ENCODE measurements around the gene TGM6. TPM values are rescaled to one million over a fixed set of nuclear protein-coding genes. Genes with fewer than 3 reads are reported as not detected.

TGM6 gene
- total RNA-seq: not detected
- long read RNA-seq: 0 reads

DNA sequence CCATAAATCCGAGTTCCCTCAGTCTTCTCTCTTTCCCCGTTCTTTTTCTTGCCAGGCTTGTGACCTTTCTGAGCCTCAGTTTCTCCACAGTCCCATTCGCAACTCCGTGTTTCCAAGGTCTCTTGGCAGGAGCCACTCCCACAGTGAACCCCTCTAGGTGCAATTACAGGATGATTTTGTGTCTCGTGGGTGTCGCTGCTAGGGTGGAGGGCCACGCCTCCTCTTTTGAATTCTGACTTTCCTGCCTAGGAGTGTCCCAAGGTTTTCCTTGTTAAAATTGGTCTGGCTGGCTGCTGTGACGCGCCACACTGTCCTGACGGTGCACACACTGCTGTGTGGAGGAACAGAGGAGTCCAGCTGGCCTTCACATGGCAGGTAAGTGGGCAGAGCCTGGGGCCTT is at the start of gene TGM6:
TSS of gene TGM6 (plus strand) at position 301 of the 400 bp plus-strand sequence. CDS start at position 369, 68 bp downstream.
- DNase-seq (no peak), ATAC-seq (no peak)
- no peaks in the 10 kb centered on the region for H3K4me1 ChIP-seq
- intact Hi-C loops (cut with DNase I): no loop called here
- no peaks in the 10 kb centered on the region for H3K9me3 ChIP-seq
- no peak within 1 kb of the TSS for H3K4me3 ChIP-seq
- H3K27me3 ChIP-seq: no peaks in the 10 kb centered on the region
- no peak within 1 kb of the TSS for H3K27ac ChIP-seq
- TF ChIP-seq, protein P1, sequence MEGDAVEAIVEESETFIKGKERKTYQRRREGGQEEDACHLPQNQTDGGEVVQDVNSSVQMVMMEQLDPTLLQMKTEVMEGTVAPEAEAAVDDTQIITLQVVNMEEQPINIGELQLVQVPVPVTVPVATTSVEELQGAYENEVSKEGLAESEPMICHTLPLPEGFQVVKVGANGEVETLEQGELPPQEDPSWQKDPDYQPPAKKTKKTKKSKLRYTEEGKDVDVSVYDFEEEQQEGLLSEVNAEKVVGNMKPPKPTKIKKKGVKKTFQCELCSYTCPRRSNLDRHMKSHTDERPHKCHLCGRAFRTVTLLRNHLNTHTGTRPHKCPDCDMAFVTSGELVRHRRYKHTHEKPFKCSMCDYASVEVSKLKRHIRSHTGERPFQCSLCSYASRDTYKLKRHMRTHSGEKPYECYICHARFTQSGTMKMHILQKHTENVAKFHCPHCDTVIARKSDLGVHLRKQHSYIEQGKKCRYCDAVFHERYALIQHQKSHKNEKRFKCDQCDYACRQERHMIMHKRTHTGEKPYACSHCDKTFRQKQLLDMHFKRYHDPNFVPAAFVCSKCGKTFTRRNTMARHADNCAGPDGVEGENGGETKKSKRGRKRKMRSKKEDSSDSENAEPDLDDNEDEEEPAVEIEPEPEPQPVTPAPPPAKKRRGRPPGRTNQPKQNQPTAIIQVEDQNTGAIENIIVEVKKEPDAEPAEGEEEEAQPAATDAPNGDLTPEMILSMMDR (IDR thresholded peaks at IDR 0.05): no peak
- H3K36me3 ChIP-seq: no peaks in the 10 kb centered on the region

DNA sequence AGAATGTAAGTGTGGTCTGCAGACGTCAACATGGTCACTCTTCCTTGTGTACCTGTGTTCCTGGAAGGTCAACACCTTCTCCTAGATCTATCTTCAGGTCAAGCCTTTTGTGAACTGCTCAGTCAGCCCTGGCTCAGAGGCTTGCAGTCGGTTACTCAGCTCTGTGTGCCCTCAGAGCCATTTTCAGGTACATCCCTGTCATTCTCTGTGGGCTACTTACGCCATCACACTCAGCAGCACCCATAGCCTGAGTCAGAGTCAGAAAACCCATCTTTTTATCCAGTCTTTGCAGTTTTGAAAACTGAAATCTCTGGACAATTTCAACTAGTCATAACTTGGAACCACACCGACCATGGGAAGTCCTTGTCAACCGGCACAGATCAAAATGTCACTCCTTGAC is 49.6 kb upstream of the TGM6 start:
- no peaks in the 10 kb centered on the region for H3K4me1 ChIP-seq
- TF ChIP-seq, protein P1 (IDR thresholded peaks at IDR 0.05): no peak

GRCh38 chr20:2331901-2332565 is 48.7 kb upstream of the TGM6 start:
- no peaks in the 10 kb centered on the region for H3K36me3 ChIP-seq
- no peak for ATAC-seq
- H3K27me3 ChIP-seq: no peaks in the 10 kb centered on the region
- H3K4me1 ChIP-seq: no peaks in the 10 kb centered on the region
- no peak for DNase-seq
- H3K4me3 ChIP-seq: no peak overlapping the region
- intact Hi-C loops (cut with DNase I): no loop called here
- TF ChIP-seq, protein P1 (IDR thresholded peaks at IDR 0.05): no peak
- H3K27ac ChIP-seq: no peak overlapping the region
- no peaks in the 10 kb centered on the region for H3K9me3 ChIP-seq

More for the DNA sequence above, 49.6 kb upstream of the TGM6 start:
- Histone ChIP-seq H3K27ac (no peak overlapping the region), H3K27me3 (no peaks in the 10 kb centered on the region), H3K36me3 (no peaks in the 10 kb centered on the region), H3K9me3 (no peaks in the 10 kb centered on the region), H3K4me3 (no peak overlapping the region)
- no peak for ATAC-seq
- no peak for DNase-seq
- intact Hi-C loops (cut with DNase I): no loop called here

- no peak for ATAC-seq
- TF ChIP-seq, protein P1 (IDR thresholded peaks at IDR 0.05): no peak
Observed at GRCh38 chr20:2332711-2333110, 48.0 kb upstream of the TGM6 start.

GRCh38 chr20:2333821-2334220 is 46.9 kb upstream of the TGM6 start:
- H3K4me3 ChIP-seq: no peak overlapping the region
- DNase-seq (no peak), ATAC-seq (no peak)
- TF ChIP-seq, protein P1 (IDR thresholded peaks at IDR 0.05): no peak
- H3K36me3 ChIP-seq: no peaks in the 10 kb centered on the region
- no peak overlapping the region for H3K27ac ChIP-seq
- intact Hi-C loops (cut with DNase I): no loop called here
- H3K9me3 ChIP-seq: no peaks in the 10 kb centered on the region
- H3K27me3 ChIP-seq: no peaks in the 10 kb centered on the region
- no peaks in the 10 kb centered on the region for H3K4me1 ChIP-seq

More at GRCh38 chr20:2332711-2333110, 48.0 kb upstream of the TGM6 start:
- no peaks in the 10 kb centered on the region for H3K27me3 ChIP-seq
- H3K4me1 ChIP-seq: no peaks in the 10 kb centered on the region
- H3K27ac ChIP-seq: no peak overlapping the region
- H3K9me3 ChIP-seq: no peaks in the 10 kb centered on the region
- H3K36me3 ChIP-seq: no peaks in the 10 kb centered on the region
- no peak overlapping the region for H3K4me3 ChIP-seq
- no peak for DNase-seq
- intact Hi-C loops (cut with DNase I): no loop called here
